NCI-H2196 treated with DMSO at 0.1 percent for 48 hours (cell line): Measurements from ENCODE around the gene UBE2E1.
"Not testable (repeated sequence)": the region's sequence is repeated elsewhere in the genome, so short reads cannot be mapped to it uniquely, and the experiment has no call there.

Source experiments
- DNase-seq: peaks from one replicate; lab custom pipeline; 2025; ENCODE audit not compliant: unreplicated experiment; lab: John Stamatoyannopoulos, UW

Gene UBE2E1

DNA sequence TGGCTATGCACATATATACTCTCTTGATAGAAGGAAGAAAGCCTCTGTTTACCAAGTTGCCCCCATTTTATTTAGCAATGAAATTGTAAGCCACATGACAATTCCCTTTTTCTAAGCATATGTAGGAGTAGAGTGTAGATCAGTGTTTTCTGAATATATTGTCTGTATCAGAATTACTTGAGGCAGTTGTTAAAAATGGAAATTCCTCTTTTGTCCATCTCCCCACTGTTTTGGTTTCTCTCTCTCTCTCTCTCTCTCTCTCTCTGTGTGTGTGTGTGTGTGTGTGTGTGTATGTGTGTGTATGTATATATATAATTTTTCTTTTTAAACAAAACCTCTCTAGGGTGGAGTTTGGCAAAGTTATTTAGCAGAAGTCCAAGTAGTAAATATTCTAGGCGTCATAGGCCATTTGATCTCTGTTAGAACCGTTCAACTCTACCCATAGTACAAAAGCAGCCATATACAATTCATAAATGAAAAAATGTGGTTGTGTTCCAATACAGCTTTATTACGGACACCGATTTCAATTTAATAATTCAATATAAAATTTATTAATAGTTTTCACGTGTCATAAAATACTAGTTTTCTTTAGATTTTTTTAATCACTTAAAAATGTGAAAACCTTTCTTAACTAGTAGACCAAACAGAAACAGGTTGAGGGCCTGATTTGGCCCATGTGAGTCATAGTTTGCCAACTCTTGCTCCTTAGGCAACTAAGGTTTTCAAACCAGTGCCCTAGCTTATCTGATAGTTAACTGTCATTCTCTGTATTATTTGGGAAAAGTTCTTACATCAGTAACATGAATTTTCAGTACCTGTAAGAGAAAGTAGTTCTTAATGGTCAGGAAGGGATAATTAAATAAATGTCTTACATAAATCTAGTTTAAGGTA is 39.8 kb downstream of the UBE2E1 start:
- DNase-seq: no peak

DNA sequence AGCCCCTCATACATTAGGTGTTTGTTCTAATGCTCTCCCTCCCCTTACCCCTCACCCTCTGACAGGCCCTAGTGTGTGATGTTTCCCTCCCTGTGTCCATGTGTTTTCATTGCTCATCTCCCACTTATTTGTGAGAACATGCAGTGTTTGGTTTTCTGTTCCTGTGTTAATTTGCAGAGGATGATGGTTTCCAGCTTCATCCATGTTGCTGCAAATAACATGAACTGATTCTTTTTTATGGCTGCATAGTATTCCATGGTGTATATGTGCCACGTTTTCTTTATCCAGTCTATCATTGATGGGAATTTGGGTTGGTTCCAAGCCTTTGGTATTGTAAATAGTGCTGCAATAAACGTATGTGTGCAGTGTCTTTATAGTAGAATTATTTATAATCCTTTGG is 43.7 kb downstream of the UBE2E1 start:
- not testable (repeated sequence) for DNase-seq

DNA sequence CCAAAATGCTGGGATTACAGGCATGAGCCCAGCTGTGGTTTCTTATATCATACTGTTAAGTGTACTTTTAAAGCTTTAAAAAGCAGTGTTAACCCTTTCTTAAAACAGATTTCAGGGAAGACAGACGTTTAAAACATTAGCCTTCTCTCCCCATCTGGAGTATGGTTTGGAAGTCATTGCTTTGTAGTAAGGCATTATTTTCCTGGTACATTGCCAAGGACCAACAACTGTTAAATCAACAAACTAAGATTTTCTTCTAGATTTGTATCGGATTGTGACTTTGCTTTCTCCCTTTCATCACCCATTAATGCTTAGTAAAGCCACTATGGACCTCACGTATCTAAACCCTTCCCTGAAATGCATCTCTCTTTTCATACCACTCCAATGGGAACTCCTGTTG is 50.5 kb downstream of the UBE2E1 start:
- DNase-seq: no peak

DNA sequence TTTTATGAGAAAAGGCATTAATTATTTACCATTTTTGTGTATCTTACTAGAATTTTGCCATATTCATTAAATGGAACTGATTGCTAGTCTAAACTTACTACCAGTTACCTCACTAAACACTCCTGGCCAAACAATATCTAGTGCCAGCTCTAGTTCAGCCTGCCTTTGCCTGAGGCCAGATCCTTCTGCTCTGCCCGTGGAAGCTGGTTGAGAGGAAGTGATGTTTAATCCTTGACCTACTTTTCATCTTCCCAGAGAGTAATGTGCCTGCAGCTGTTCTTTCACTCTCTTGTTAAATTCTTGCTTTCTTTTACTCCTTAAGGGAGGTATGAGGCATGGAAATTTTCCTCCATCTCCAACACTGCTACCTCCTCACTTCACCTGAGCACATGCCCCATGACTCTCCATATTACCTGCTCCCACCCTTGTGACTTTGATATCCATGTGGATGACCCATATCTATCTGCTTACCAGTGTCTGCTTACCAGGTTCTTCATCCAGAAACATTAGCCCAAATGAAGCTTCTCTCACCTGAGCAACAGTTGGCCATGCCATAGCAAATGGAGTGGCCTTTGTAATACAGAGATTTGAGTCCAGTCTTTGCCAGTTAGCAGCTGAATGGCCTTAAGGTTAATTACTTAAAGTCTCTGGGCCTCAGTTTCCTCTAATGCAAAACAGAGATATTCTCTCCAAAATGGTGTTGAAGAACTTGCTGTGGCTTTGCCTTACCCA is 53.4 kb downstream of the UBE2E1 start:
- DNase-seq: peak; percentile 9

DNA sequence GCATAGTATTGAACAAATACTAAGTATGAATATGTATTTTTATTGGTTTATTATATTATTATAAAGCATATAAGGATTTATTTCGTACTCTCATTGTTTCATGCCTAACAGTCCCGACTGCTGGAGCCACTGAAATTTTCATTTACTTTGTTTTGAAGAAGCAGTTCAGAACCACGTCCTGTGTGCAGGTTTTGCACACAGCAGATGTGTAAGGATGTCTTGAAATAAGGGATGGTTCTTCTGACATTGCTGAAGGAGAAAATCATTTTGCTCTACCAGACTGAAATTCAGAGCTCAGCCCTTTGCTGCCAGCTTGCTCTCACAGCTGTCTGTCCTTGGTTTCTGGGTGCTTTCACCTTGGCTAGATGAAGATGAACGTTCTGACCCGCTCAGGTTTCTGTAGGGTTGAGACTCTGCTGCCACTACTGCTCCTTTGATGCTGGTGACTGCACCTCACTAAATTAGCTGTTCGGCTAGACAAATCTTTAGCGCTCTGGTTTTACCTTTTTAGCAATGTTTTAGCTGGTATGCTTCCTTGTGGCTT is 54.2 kb downstream of the UBE2E1 start:
- DNase-seq: no peak

DNA sequence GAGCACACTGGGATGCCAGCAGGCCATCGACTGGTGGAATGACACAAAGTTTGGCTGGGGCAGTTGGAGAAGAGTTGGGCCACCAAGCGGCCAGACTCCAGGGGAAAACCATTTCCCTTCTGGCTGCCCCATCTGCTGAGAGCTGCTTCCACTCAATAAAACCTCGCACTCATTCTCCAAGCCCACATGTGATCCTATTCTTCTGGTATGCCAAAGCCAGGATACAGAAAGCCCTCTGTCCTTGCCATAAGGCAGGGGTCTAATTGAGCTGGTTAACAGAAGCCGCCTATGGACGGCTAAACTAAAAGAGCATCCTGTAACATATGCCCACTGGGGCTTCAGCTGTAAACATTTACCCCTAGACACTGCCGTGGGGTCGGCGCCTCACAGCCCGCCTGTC is 55.9 kb downstream of the UBE2E1 start:
- no peak for DNase-seq

DNA sequence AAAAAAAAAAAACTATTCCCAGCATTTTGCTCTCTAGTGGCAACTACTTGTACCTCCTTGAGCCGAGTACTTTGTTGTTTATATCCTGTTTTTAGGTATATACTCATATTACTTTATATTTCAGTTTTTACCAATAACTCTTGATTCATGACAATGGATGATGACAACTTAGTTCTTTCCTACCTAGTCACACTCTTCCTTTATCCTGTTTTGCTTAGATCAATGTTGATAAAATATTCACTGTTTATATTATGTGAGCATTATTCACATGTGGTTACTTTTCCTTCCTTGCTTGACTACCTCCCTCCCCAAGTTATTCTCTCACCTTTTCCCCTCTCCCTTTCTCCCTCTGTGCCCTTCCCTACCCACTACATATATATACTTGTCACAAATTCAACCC is 57.3 kb downstream of the UBE2E1 start:
- DNase-seq: no peak

DNA sequence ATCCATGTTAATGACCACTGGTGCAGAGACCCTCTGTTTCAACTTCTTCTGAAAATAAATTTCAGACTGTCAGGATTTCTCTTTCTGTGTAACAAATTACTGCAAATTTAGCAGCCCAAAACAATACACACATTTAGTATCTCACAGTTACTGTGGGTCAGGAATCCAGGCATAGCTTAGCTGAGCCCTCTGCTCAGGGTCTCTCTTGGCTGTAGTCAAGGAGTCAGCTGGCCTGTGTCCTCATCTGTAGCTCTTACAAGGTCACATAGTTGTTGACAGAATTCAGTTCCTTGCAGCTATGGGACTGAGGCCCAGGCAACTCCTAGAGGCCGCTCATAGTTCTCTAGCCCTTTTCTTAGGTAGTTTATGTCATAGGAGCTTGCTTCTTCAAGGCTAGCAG is 59.2 kb downstream of the UBE2E1 start:
- no peak for DNase-seq

DNA sequence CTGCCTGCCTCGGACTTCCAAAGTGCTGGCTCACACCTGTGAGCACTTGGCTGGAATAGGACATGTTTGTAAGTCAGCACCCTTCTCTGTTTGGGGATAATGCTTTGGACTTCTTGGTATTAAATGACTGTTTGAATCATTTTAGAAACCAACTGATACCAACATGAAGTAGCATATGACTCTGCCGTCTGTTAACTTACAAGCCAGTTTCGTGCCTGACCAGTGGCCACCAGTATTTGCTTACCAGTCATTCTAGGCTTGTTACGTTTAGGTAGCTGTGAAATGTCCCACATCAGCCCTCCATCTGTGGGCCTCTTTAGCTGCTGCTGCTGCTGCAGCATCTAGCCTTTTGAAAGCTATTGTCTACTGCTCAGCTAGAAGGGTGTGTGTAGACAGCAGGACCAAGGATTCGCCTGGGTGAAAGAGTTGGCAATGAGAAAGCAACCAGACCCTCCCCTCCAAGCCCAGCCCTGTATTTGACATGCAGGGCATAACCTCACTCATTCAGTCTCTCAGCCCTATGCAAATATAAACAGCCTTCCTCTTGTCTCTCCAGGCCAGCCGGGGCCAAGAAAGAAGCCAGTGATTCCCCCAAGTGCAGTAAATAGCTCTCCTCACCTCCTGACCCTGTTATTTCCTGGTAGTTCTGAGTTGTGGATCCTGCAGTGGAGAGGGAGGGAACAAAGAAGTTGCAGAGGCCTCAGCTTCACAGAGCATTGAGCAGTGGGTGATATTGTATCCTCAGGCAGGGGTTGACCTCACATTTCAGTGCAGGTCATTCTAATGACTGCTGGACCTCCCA is 60.0 kb downstream of the UBE2E1 start:
- peak; percentile 27 for DNase-seq

DNA sequence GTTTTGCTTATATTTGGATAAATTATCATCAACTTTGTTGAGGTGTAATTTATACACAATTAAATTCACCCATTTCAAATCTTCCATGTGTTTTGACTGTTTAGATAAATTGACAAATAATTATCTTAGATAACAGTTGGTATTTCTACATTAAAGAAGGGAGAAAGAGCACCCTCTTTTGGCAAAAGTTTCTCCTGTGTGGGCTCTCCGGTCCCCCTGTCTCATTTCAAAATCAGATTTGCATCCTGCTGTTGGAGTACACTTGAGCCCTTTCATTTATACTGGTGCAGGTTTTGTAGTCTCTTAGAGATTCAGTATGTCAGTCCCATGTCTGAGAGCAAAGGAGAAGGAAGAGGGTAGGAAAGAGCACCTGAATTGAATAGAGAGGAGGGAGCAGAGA is 61.6 kb downstream of the UBE2E1 start:
- no peak for DNase-seq

DNA sequence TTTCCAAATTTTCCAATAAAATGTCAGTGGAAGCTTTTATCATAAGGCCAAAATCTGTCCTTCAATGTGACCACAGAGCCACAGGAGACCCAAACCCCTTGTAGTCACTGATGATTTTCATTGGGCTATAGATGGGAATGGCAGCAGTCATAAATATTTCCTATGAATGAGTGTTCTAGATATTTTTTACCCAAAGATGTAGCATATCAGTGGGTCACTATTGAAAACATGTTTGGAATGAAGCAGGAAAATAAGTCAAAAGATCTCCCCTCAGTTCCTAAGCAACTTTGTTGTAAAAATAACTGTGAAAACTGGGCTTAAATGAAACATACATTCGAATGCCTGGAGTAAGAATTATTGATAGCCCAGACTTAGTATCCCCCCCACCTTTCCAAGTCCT is 62.1 kb downstream of the UBE2E1 start:
- no peak for DNase-seq

DNA sequence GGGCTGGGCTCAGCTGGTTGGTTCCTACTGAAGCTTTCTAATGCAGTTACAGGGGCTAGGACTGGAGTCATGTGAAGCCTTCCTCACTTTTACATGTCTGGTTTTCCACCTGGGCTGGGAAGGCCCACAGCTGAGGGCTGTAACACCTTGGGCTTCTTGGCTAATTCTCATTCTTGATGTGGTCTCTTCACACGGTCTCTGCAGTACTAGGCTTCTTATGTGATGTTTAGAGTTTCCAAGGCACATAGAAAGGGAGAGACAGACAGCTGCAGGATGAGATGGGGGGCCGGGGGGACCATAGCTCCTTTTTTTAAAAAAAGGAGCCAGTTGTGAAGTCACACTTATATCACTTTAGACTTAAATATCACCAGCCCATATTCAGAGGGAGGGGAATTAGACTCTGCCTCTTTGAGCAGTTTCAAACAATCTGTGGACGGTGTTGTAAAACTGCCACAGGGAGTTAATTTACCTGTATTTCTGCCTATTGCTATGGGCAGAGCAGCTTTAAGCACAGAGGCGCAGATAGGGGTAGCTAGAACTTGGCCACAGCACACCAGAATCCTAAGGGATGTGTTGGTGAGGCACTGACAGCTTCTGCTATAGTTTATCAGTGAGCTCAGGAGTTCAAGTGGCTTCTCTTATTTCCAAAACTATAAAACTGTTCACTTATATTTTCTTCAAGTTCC is 64.4 kb downstream of the UBE2E1 start:
- DNase-seq: no peak

DNA sequence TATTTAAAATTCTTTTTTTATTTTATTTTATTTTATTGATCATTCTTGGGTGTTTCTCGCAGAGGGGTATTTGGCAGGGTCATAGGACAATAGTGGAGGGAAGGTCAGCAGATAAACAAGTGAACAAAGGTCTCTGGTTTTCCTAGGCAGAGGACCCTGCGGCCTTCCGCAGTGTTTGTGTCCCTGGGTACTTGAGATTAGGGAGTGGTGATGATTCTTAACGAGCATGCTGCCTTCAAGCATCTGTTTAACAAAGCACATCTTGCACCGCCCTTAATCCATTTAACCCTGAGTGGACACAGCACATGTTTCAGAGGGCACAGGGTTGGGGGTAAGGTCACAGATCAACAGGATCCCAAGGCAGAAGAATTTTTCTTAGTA is 64.9 kb downstream of the UBE2E1 start:
- DNase-seq: not testable (repeated sequence)

DNA sequence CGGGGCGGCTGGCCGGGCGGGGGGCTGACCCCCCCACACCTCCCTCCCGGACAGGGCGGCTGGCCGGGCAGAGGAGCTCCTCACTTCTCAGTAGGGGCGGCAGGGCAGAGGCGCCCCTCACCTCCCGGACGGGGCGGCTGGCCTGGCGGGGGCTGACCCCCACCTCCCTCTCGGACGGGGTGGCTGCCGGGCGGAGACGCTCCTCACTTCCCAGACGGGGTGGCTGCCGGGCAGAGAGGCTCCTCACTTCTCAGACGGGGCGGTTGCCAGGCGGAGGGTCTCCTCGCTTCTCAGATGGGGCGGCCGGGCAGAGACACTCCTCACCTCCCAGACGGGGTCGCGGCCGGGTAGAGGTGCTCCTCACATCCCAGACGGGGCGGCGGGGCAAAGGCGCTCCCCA is 65.6 kb downstream of the UBE2E1 start:
- DNase-seq: not testable (repeated sequence)

DNA sequence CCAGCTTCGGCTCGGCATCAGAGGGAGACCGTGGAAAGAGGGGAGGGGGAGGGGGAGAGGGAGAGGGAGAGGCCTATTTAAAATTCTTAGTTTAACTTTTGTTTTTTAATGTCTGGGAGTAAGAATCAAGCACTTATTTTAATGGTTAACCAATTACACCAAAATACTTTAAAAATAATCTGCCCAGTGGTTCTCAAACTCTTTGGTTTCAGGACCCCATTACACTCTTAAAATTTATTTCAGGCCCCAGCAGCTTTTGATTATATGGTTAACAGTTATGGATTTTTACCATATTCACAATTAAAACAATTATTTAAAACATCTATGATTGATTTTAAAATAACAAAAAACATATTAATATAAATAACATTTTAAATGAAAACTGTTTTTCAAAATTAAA is 66.6 kb downstream of the UBE2E1 start:
- no peak for DNase-seq

DNA sequence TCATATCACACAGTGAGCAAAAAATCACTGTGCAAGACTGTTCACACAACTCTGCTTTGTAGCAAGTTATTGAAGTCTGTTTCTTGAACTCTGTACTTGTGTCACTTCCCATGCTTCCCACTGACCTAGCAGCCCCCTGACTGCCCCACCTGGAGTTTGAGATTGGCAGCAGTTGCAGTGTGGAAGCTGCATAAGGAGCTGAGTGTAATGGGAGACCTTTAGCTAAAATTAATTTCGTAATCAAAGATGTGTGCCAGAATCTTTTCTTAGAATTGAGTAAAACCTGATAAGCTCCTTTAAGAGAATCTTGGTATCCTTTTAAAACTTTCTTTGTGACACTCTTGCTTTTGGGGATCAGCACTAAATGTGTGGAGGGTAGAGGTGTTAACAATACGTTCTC is 68.2 kb downstream of the UBE2E1 start:
- DNase-seq: no peak

DNA sequence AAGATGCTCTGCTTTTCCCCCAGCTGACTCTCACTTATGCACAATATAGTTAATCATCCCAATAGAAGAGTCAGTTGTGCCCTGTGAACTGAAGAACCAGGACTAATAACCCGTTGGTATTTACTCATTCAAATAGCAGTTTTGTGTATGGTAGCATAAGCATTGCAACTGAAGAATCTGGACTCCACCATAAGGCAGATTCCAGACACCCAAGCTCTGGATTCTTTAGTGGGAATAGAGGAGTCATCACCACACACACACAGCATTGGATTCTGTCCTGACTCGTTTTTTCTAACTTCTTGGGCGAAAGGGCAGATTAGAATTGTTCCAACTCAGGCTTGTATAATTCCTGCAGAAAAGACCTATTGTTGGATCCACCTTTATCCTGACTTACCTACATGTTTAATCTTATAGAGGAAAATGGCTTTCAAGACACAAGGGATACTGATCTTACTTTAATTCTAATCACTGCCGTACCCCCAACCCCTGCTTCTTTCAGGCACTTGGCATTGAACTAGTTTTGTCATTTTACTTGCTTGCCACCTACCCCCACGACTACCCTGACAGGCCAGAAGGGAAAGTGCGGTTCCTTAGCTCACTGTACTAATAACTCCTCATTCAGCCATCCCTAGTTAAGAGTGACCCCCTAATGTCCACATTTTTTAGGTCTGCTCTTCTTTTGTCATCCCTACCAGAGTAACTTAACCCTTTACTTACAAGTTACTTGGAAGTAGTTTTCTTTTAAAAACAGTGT is 68.8 kb downstream of the UBE2E1 start:
- no peak for DNase-seq

DNA sequence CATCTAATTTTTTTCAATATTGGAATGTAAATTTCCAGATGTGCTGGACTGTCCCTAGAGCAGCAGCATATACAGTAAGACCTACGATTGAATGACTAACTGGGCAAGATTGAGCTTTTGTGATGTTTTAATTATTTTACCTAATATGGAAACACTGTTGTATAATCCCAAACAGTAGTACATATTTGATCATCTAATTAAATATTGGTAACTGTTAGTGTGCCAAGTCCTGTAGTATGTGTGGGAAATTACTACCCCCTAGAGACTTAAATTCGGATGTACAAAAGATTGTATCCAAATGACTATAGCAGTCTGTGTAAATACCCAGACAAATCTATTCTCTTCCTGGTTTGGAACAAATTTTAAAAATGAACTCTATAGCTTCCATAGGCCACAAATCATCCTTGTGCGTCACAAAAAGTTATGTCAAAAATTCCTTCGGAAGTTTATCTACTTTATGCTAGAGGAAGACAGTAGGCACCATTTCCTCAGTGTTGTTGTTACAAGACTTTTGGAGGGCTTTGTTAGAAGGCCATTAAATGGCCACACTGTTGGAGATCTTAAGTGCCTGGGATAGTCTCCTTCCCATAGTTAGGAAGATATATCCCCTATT is 69.5 kb downstream of the UBE2E1 start:
- no peak for DNase-seq

DNA sequence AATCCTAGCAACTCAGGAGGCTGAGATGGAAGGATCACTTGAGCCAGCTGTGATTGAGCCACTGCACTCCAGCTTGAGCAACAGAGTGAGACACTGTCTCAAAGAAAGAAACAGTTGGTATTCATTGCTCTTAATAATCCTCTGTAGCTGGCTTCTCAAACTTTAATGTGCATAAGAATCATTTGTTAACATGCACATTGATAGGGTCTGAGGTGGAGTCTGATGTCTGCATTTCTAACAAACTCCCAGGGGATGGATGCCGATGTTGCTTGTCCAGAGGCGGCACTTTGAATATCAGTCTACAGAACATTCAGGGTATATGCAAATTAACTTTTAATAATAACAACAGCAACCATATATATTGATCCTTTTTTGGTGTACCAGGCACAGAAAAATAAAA is 71.2 kb downstream of the UBE2E1 start:
- DNase-seq: no peak
